Neural cell (in vitro differentiated cells): Measurements from ENCODE around the gene MAD1L1. TPM values are rescaled to one million over a fixed set of nuclear protein-coding genes. Genes with fewer than 3 reads are reported as not detected.

Experiments
- H2AFZ ChIP-seq: fragments of 200-600, 300-800 bp; sonication (generic), shearing (Covaris generic); 2 replicates; pipeline ENCODE4 v1.6.0; 2014; ENCODE audit warnings: low read depth, mild to moderate bottlenecking, antibody characterized with exemption, low read length, moderate library complexity
- H3F3A ChIP-seq: fragments of 200-600 bp; shearing (Covaris generic); 2 replicates; pipeline ENCODE4 v1.6.1; 2016; ENCODE audit warnings: mild to moderate bottlenecking, moderate library complexity, mixed read lengths, antibody characterized with exemption, low read length; ENCODE audit not compliant: insufficient read depth, poor library complexity, severe bottlenecking
- H3K27ac ChIP-seq: fragments of 200-600, 300-800 bp; sonication (generic), shearing (Covaris generic); 2 replicates; pipeline ENCODE4 v1.5.1; 2014; ENCODE audit warnings: mild to moderate bottlenecking, low read length, moderate library complexity
- H3K27me3 ChIP-seq: fragments of 300-800, 200-600 bp; sonication (generic), shearing (Covaris generic); 2 replicates; pipeline ENCODE4 v1.6.0; 2014; ENCODE audit warnings: mild to moderate bottlenecking, low read depth, low read length, moderate library complexity; ENCODE audit not compliant: insufficient read depth
- H3K36me3 ChIP-seq: fragments of 300-800, 200-600 bp; sonication (generic), shearing (Covaris generic); 2 replicates; pipeline ENCODE4 v1.5.1; 2014; ENCODE audit warnings: mild to moderate bottlenecking, antibody characterized with exemption, low read length, moderate library complexity; ENCODE audit not compliant: insufficient read depth
- H3K4me2 ChIP-seq: fragments of 300-800, 200-600 bp; sonication (generic), shearing (Covaris generic); 2 replicates; pipeline ENCODE4 v1.6.0; 2014; ENCODE audit warnings: mild to moderate bottlenecking, low read length
- H3K4me3 ChIP-seq: fragments of 300-800, 200-600 bp; sonication (generic), shearing (Covaris generic); 2 replicates; pipeline ENCODE4 v1.5.1; 2014; ENCODE audit warnings: mild to moderate bottlenecking, low read length, moderate library complexity
- H3K79me2 ChIP-seq: fragments of 200-600 bp; shearing (Covaris generic); replicated peaks from 2 replicates; pipeline ENCODE4 v1.6.0; 2014; ENCODE audit warnings: mild to moderate bottlenecking, low read length, moderate library complexity; ENCODE audit not compliant: insufficient read depth
- H3K9ac ChIP-seq: fragments of 300-800, 200-600 bp; sonication (generic), shearing (Covaris generic); 2 replicates; pipeline ENCODE4 v1.6.1; 2016; ENCODE audit warnings: mild to moderate bottlenecking, low read length, mixed read lengths
- H3K9me2 ChIP-seq: fragments of 200-600 bp; shearing (Covaris generic); 2 replicates; pipeline ENCODE4 v1.6.1; 2016; ENCODE audit warnings: mild to moderate bottlenecking, low read length, mixed read lengths; ENCODE audit not compliant: insufficient read depth
- H3K9me3 ChIP-seq: fragments of 200-600, 300-800 bp; sonication (generic), shearing (Covaris generic); 2 replicates; pipeline ENCODE4 v1.6.1; 2016; ENCODE audit warnings: mild to moderate bottlenecking, mixed run types, low read length, moderate library complexity, mixed read lengths
- H4K20me1 ChIP-seq: fragments of 200-600 bp; shearing (Covaris generic); 2 replicates; pipeline ENCODE4 v1.6.1; 2016; ENCODE audit warnings: mild to moderate bottlenecking, mixed run types; ENCODE audit not compliant: insufficient read depth
- EP300 ChIP-seq: fragments of 450-650 bp; conservative IDR thresholded peaks from 2 replicates; pipeline ENCODE4 v1.6.1; 2014; ENCODE audit warnings: antibody characterized with exemption, mild to moderate bottlenecking, moderate library complexity; ENCODE audit not compliant: poor library complexity, severe bottlenecking
- EZH2 ChIP-seq: fragments of 200-600, 300-800 bp; shearing (Covaris generic), sonication (generic); IDR thresholded peaks from 2 replicates; pipeline ENCODE4 v1.6.1; 2014; ENCODE audit warnings: antibody characterized with exemption, low read length, borderline replicate concordance, mild to moderate bottlenecking; ENCODE audit not compliant: insufficient read depth, poor library complexity, severe bottlenecking
- MXI1 ChIP-seq: fragments of 450-650 bp; conservative IDR thresholded peaks from 2 replicates; pipeline ENCODE4 v1.6.1; 2014; ENCODE audit warnings: antibody characterized with exemption, mild to moderate bottlenecking; ENCODE audit not compliant: poor library complexity, severe bottlenecking
- POLR2AphosphoS5 ChIP-seq: IDR thresholded peaks from 2 replicates; pipeline ENCODE4 v1.6.1; 2012
- RAD21 ChIP-seq: fragments of 450-650 bp; conservative IDR thresholded peaks from 2 replicates; pipeline ENCODE4 v1.6.1; 2014; ENCODE audit warnings: antibody characterized with exemption, mild to moderate bottlenecking, moderate library complexity
- SMC3 ChIP-seq: fragments of 450-650 bp; conservative IDR thresholded peaks from 2 replicates; pipeline ENCODE4 v1.6.1; 2014; ENCODE audit warnings: antibody characterized with exemption, mild to moderate bottlenecking, moderate library complexity; ENCODE audit not compliant: poor library complexity
- TAF1 ChIP-seq: IDR thresholded peaks from 2 replicates; pipeline ENCODE4 v1.6.1; 2012; ENCODE audit warnings: low read depth
- polyA plus RNA-seq: library from polyadenylated mRNA; depleted of rRNA; stranded (reverse); fragments of >200 nt; gene quantifications from 2 replicates; pipeline ENCODE4 v1.2.3, GENCODE V29; 2014
- TF ChIP-seq, protein P1 (sequence below): fragments of 450-650 bp; IDR thresholded peaks from 2 replicates; pipeline ENCODE4 v1.5.1; 2014; ENCODE audit warnings: antibody characterized with exemption, mild to moderate bottlenecking, moderate library complexity; ENCODE audit not compliant: poor library complexity, severe bottlenecking
- TF ChIP-seq, protein P2 (sequence below): IDR thresholded peaks from 2 replicates; pipeline ENCODE4 v1.6.1; 2012; ENCODE audit warnings: borderline replicate concordance

The MAD1L1 gene
- polyA plus RNA-seq, 1 donor from 2014 or later: 31.4 TPM

DNA sequence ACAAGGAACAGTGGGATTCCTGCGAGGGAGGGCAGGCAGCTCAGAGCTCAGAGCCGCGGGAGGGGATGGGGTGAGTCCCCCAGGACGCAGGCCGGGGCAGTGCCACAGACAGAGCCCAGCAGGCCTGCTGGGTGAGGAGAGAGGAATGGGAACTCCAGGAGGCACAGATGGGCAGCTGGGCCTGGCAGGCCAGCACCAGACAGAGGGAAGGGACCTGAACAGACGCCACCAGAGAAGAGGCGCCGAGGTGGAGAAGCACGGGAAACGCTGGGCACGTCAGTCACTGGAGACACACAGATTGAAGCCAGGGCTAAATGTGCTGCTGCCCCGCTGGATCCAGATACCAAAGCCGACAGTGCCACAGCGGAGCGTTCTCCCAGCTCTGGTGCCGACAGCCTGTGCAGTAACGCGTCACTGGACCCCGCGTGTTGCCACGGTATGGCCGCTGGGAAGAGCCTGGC lies 225.8 kb downstream of the MAD1L1 start:
- no peak overlapping the region for H2AFZ ChIP-seq

DNA sequence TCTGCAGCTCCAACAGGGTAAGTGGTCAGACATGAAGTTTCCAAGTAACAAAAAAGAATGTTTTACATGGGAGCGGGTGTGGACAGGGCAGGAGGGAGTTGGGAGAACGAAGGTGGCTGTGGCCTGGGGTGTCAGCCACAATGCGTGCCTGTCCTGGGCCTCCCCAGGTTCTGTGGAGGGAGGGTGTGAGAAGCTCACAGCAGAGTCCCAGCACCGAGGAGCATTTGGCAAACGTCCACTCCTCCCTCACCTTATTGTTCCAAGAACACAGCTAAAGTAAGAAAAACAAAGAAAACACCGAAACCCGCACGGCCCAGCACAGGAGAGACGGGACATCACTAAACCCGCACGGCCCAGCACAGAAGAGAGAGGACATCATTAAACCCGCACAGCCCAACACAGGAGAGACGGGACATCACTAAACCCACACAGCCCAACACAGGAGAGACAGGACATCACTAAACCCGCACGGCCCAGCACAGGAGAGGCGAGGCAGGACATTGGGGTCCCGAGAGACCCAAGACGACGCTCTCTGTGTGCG lies 226.4 kb downstream of the MAD1L1 start:
- no peaks in the 10 kb centered on the region for H4K20me1 ChIP-seq
- H3K27ac ChIP-seq: no peak overlapping the region
- no peaks in the 10 kb centered on the region for H3F3A ChIP-seq
- no peak overlapping the region for H3K4me2 ChIP-seq
- no peak overlapping the region for H3K4me3 ChIP-seq
- H3K27me3 ChIP-seq: no peaks in the 10 kb centered on the region
- no peak overlapping the region for H3K9ac ChIP-seq
- no peaks in the 10 kb centered on the region for H3K79me2 ChIP-seq
- H2AFZ ChIP-seq: no peak overlapping the region
- no peaks in the 10 kb centered on the region for H3K36me3 ChIP-seq
- no peaks in the 10 kb centered on the region for H3K9me2 ChIP-seq
- no peaks in the 10 kb centered on the region for H3K9me3 ChIP-seq
- no peak for TF ChIP-seq SMC3
- TF ChIP-seq, protein P1, sequence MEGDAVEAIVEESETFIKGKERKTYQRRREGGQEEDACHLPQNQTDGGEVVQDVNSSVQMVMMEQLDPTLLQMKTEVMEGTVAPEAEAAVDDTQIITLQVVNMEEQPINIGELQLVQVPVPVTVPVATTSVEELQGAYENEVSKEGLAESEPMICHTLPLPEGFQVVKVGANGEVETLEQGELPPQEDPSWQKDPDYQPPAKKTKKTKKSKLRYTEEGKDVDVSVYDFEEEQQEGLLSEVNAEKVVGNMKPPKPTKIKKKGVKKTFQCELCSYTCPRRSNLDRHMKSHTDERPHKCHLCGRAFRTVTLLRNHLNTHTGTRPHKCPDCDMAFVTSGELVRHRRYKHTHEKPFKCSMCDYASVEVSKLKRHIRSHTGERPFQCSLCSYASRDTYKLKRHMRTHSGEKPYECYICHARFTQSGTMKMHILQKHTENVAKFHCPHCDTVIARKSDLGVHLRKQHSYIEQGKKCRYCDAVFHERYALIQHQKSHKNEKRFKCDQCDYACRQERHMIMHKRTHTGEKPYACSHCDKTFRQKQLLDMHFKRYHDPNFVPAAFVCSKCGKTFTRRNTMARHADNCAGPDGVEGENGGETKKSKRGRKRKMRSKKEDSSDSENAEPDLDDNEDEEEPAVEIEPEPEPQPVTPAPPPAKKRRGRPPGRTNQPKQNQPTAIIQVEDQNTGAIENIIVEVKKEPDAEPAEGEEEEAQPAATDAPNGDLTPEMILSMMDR: no peak
- TF ChIP-seq MXI1: no peak
- TF ChIP-seq TAF1: no peak

More for the DNA sequence above, 225.8 kb downstream of the MAD1L1 start:
- Histone ChIP-seq H3K9me3 (no peaks in the 10 kb centered on the region), H3K4me2 (no peak overlapping the region), H3K9ac (no peak overlapping the region), H4K20me1 (no peaks in the 10 kb centered on the region), H3K36me3 (no peaks in the 10 kb centered on the region), H3K4me3 (no peak overlapping the region), H3K9me2 (no peaks in the 10 kb centered on the region), H3K79me2 (no peaks in the 10 kb centered on the region), H3K27ac (no peak overlapping the region), H3K27me3 (no peaks in the 10 kb centered on the region), H3F3A (no peaks in the 10 kb centered on the region)
- TF ChIP-seq, protein P2, sequence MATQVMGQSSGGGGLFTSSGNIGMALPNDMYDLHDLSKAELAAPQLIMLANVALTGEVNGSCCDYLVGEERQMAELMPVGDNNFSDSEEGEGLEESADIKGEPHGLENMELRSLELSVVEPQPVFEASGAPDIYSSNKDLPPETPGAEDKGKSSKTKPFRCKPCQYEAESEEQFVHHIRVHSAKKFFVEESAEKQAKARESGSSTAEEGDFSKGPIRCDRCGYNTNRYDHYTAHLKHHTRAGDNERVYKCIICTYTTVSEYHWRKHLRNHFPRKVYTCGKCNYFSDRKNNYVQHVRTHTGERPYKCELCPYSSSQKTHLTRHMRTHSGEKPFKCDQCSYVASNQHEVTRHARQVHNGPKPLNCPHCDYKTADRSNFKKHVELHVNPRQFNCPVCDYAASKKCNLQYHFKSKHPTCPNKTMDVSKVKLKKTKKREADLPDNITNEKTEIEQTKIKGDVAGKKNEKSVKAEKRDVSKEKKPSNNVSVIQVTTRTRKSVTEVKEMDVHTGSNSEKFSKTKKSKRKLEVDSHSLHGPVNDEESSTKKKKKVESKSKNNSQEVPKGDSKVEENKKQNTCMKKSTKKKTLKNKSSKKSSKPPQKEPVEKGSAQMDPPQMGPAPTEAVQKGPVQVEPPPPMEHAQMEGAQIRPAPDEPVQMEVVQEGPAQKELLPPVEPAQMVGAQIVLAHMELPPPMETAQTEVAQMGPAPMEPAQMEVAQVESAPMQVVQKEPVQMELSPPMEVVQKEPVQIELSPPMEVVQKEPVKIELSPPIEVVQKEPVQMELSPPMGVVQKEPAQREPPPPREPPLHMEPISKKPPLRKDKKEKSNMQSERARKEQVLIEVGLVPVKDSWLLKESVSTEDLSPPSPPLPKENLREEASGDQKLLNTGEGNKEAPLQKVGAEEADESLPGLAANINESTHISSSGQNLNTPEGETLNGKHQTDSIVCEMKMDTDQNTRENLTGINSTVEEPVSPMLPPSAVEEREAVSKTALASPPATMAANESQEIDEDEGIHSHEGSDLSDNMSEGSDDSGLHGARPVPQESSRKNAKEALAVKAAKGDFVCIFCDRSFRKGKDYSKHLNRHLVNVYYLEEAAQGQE: no peak
- no peak for TF ChIP-seq SMC3
- TF ChIP-seq MXI1: no peak
- TF ChIP-seq RAD21: no peak
- TF ChIP-seq, protein P1: no peak
- TF ChIP-seq EZH2: no peak
- no peak for TF ChIP-seq EP300
- TF ChIP-seq POLR2AphosphoS5: no peak
- no peak for TF ChIP-seq TAF1
